ENCODE data around the gene SETD7. TPM values are rescaled to one million over a fixed set of nuclear protein-coding genes. Genes with fewer than 3 reads are reported as not detected.

SETD7 gene
- total and polyA plus RNA-seq, 2 of the 8 experiments (the other 6 are each of a cell fraction or from before 2014, with no cell fraction given) = 1.5 to 4.6 TPM

- H2AK5ac ChIP-seq (ENCODE audit: low read depth, low read length) = no peak overlapping the region
- no peaks in the 10 kb centered on the region for H3K36me3 ChIP-seq (ENCODE audit: control insufficient read depth in 2 of 4, insufficient read depth in 4 of 4, low read length in 3 of 4)
- no peaks in the 10 kb centered on the region for H3K23me2 ChIP-seq (ENCODE audit: low read depth, low read length)
- H2BK20ac ChIP-seq (ENCODE audit: low read length) = no peak overlapping the region
- H4K8ac ChIP-seq (ENCODE audit: extremely low read depth, insufficient read depth, low read length) = no peak overlapping the region
- no peak overlapping the region for H3K56ac ChIP-seq (replicated peaks; ENCODE audit: insufficient read length, low read depth, low read length)
- no peak overlapping the region for H4K91ac ChIP-seq (replicated peaks; ENCODE audit: insufficient read length, low read length)
- no peak for DNase-seq (ENCODE audit: low read depth in 1 of 2, low spot score in 2 of 2)
- H3K4ac ChIP-seq (replicated peaks; ENCODE audit: insufficient read length, low read depth, low read length) = no peak overlapping the region
- H3K18ac ChIP-seq (ENCODE audit: extremely low read depth, low read length) = no peak overlapping the region
- no peak overlapping the region for H2BK5ac ChIP-seq (ENCODE audit: low read depth, low read length)
- H3K79me2 ChIP-seq (ENCODE audit: control insufficient read depth in 1 of 2, insufficient read depth in 2 of 2, low read length in 2 of 2) = no peaks in the 10 kb centered on the region
- ChIA-PET POLR2A (ENCODE audit: partially characterized antibody) (no interaction called here), CTCF (ENCODE audit: partially characterized antibody) (interaction anchor here (0.6 to 6.4 kb wide), 10 partner anchors 13 to 58 kb away, joined by 3 to 40 read pairs (median 5); no protein-coding TSS in a partner anchor)
- peaks cover 0 to 2% of the 10 kb centered on the region in 2 experiments for H4K20me1 ChIP-seq (replicated peaks in 1 of 2; ENCODE audit: control insufficient read depth in 1 of 2, insufficient read depth in 2 of 2, low read length in 2 of 2)
- no peak for TF ChIP-seq MAFK (IDR thresholded peaks at IDR 0.05; ENCODE audit: low read depth, low read length)
- TF ChIP-seq SRF (IDR thresholded peaks at IDR 0.05; ENCODE audit: low read depth, low read length) = no peak
- no peak for TF ChIP-seq POLR2A (IDR thresholded peaks at IDR 0.05; ENCODE audit: control extremely low read depth in 1 of 2, low read depth in 2 of 2, low read length in 2 of 2)
- no peak overlapping the region for H2BK120ac ChIP-seq (replicated peaks; ENCODE audit: low read depth, low read length)
- no peak overlapping the region for H3K9ac ChIP-seq (replicated peaks in 1 of 4; ENCODE audit: extremely low read depth in 1 of 4, low read depth in 3 of 4, low read length in 3 of 4)
- H3K14ac ChIP-seq (ENCODE audit: insufficient read length) = no peak overlapping the region
- H3K9me3 ChIP-seq (ENCODE audit: insufficient read depth in 2 of 2, low read depth in 1 of 2, low read length in 1 of 2) = no peaks in the 10 kb centered on the region
- H3K23ac ChIP-seq (ENCODE audit: insufficient read length) = no peak overlapping the region
- H2BK15ac ChIP-seq (ENCODE audit: low read length) = no peak overlapping the region
- WGBS, 2 experiments (ENCODE audit: extremely low coverage in 1 of 2, insufficient coverage in 1 of 2, insufficient read length in 1 of 2, insufficient replicate concordance in 2 of 2, low coverage in 1 of 2, low lambda C conversion rate in 2 of 2, missing lambda C conversion rate in 1 of 2) = 94% methylated on average over 9 of the region's 9 CpGs; no CpG with 5 or more reads in 1 of the 2 experiments
- H3K4me1 ChIP-seq (replicated peaks in 1 of 4; ENCODE audit: control insufficient read depth in 3 of 4, insufficient read depth in 4 of 4, low read length in 3 of 4) = no peaks in the 10 kb centered on the region
- FAIRE-seq = no peak
- no peaks in the 10 kb centered on the region for H3K79me1 ChIP-seq (ENCODE audit: low read depth, low read length)
- no peak overlapping the region for H2BK12ac ChIP-seq (ENCODE audit: low read depth, low read length)
- H3K4me2 ChIP-seq (ENCODE audit: insufficient read depth in 1 of 2, low read depth in 2 of 2, low read length in 2 of 2) = no peak overlapping the region
- no peak overlapping the region for H3K27ac ChIP-seq (ENCODE audit: low read depth, low read length)
- H4K5ac ChIP-seq (ENCODE audit: insufficient read length, low read depth, low read length) = no peak overlapping the region
- no peak overlapping the region for H3K4me3 ChIP-seq (ENCODE audit: extremely low read depth in 1 of 4, insufficient read depth in 2 of 4, low read depth in 3 of 4, low read length in 4 of 4)
- no peaks in the 10 kb centered on the region for H3K27me3 ChIP-seq (replicated peaks in 1 of 4; ENCODE audit: control insufficient read depth in 3 of 4, extremely low read depth in 1 of 4, insufficient read depth in 3 of 4, low read length in 3 of 4)
- no peak overlapping the region for H2AFZ ChIP-seq (ENCODE audit: low read length)
These were observed 21.6 kb downstream of the SETD7 start for GRCh38 chr4:139534287-139534950.

Measured in H1 (cell line).